ENCODE data around the gene CCKAR. TPM values are rescaled to one million over a fixed set of nuclear protein-coding genes. Genes with fewer than 3 reads are reported as not detected.

Gene CCKAR
- total and polyA plus RNA-seq, 10 of the 15 experiments (the other 5 are each of a cell fraction or from before 2014, with no cell fraction given): not detected

DNA sequence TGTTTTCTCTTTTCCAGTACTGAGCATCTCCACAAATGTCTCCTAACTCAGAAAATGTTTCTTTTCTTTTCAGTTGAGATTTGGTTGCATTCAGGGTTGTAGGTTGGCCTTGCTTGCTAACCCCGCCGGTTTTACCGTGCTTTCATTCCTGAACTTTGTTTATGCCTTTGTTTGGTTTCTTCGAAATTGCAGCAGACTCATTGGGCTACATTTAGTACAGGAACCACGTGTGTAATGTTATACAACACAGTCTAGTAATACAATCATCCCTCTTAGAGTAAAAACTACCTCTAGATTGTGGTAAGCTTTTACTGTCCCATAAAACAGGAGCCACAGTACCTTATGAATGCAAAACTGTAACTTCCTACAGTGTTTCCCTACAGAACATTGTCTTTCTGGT lies 57.9 kb downstream of the CCKAR start:
- 98% methylated on average over 5 of the region's 5 CpGs for WGBS (ENCODE audit: insufficient coverage, insufficient replicate concordance, low lambda C conversion rate, missing lambda C conversion rate)
- TF ChIP-seq RUNX3 (IDR thresholded peaks at IDR 0.05; ENCODE audit: low read length): no peak
- no peak for TF ChIP-seq YBX1 (IDR thresholded peaks at IDR 0.05)
- no peak for TF ChIP-seq NFXL1 (IDR thresholded peaks at IDR 0.05; ENCODE audit: borderline replicate concordance)
- TF ChIP-seq POU2F2 (IDR thresholded peaks at IDR 0.05; ENCODE audit: borderline replicate concordance, low read depth, low read length): no peak
- TF ChIP-seq, protein P1, sequence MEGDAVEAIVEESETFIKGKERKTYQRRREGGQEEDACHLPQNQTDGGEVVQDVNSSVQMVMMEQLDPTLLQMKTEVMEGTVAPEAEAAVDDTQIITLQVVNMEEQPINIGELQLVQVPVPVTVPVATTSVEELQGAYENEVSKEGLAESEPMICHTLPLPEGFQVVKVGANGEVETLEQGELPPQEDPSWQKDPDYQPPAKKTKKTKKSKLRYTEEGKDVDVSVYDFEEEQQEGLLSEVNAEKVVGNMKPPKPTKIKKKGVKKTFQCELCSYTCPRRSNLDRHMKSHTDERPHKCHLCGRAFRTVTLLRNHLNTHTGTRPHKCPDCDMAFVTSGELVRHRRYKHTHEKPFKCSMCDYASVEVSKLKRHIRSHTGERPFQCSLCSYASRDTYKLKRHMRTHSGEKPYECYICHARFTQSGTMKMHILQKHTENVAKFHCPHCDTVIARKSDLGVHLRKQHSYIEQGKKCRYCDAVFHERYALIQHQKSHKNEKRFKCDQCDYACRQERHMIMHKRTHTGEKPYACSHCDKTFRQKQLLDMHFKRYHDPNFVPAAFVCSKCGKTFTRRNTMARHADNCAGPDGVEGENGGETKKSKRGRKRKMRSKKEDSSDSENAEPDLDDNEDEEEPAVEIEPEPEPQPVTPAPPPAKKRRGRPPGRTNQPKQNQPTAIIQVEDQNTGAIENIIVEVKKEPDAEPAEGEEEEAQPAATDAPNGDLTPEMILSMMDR (IDR thresholded peaks at IDR 0.05 in 2 of 3, conservative IDR thresholded peaks at IDR 0.05 in 1 of 3; ENCODE audit: control insufficient read depth in 2 of 3, extremely low read depth in 1 of 3, insufficient read depth in 1 of 3, low read depth in 3 of 3, low read length in 3 of 3): no peak
- in situ Hi-C loops (cut with MboI) (no loop called here), intact Hi-C loops (cut with micrococcal nuclease; ENCODE audit: unreplicated experiment) (no loop called here)
- BruUV-seq (replicated peaks): no TSS peak
- Histone ChIP-seq H3K27me3 (replicated peaks in 1 of 2; ENCODE audit: control insufficient read depth in 2 of 2, insufficient read depth in 2 of 2, low read length in 1 of 2) (no peaks in the 10 kb centered on the region), H3K79me2 (ENCODE audit: control insufficient read depth, insufficient read depth, low read length) (no peaks in the 10 kb centered on the region), H2AFZ (ENCODE audit: control insufficient read depth, low read depth, low read length) (no peak overlapping the region), H3K9me3 (replicated peaks; ENCODE audit: control insufficient read depth, insufficient read depth, low read length) (no peaks in the 10 kb centered on the region), H4K20me1 (ENCODE audit: control insufficient read depth, insufficient read depth) (no peaks in the 10 kb centered on the region), H3K4me3 (no peak overlapping the region), H3K9ac (ENCODE audit: control insufficient read depth, insufficient read depth, low read length) (no peak overlapping the region), H3K4me2 (ENCODE audit: control insufficient read depth, insufficient read depth) (no peak overlapping the region), H3K4me1 (ENCODE audit: control insufficient read depth, insufficient read depth, low read length) (no peaks in the 10 kb centered on the region), H3K27ac (ENCODE audit: control insufficient read depth, insufficient read depth) (no peak overlapping the region), H3K36me3 (ENCODE audit: control insufficient read depth in 2 of 2, insufficient read depth in 2 of 2, low read length in 1 of 2) (peaks cover 4 to 14% of the 10 kb centered on the region in 2 experiments)
- SMC1A ChIA-PET (ENCODE audit: uncharacterized antibody, unreplicated experiment): interaction anchor here (0.8 to 1.3 kb wide), 3 partner anchors 16 to 441 kb away, joined by 3 read pairs; no protein-coding TSS in a partner anchor
- RAD21 ChIA-PET (ENCODE audit: unreplicated experiment): no interaction called here
- no peak for FAIRE-seq
- CTCF ChIA-PET: no interaction called here
- no peak for DNase-seq (ENCODE audit: low read depth, low spot score)
- POLR2A ChIA-PET: no interaction called here
- ATAC-seq: no peak

Data from GM12878 (cell line).